GM18909 (cell line): ENCODE measurements around the gene GTPBP3.

Source experiments
- ATAC-seq: cut with Tn5 transposase; IDR thresholded peaks from one replicate; pipeline ENCODE4 v1.9.1; 2021; ENCODE audit warnings: mild to moderate bottlenecking; ENCODE audit not compliant: unreplicated experiment, poor library complexity

GTPBP3 gene

GRCh38 chr19:17379221-17379631, 41.9 kb downstream of the GTPBP3 start:
- no peak for ATAC-seq

- no peak for ATAC-seq
Measured at GRCh38 chr19:17380426-17381138, 43.2 kb downstream of the GTPBP3 start.

DNA sequence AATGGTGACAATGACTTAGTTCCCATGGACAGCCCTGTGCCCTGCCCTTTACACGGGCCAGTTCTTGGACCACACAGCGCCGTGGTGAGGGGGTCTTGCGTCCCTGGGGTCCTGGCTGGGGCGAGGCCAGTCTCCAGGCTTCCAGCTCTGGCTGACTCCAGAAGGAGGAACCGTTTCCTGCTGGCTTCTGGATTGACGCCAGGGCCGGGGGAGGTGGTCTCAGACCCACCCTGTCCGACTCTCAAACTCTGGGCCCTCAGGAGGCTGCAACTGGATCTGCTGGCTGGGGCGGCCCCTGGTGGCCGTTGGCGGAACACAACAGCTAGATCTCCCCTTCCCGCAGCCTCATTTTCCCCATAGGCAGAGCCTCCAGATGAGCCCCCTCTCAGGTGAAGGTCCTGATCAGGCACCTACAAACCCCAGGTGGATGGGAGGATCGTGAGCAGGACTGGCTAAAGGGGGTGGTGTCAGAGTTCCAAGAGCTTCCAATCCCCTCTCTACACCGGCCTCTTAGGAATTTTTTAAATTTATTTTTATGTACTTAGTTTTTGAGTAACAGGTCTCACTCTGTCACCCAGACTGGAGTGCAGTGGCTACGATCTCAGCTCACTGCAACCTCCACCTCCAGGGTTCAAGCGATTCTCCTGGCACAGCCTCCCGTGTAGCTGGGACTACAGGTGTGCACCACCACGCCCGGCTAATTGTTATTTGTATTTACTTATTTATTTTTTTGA, 48.7 kb downstream of the GTPBP3 start:
- no peak for ATAC-seq

DNA sequence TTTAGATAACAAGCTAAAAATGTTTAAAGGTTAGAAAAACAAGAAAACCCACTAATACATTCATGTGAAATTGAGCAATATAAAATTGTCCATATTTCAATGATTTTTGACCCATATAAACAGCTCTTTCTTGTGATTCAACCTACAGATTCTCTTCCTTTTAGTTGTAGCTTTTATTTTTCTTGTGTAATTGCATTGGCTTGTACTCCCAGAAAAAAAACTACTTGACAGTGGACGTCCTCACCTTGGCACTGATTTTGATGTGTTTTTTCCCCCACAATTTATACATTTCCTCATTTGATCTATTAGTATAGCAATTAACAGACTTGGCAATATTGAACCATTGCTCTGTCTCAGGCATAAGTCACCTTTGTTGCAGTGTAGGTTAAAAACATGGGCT, 51.9 kb downstream of the GTPBP3 start:
- ATAC-seq, result no peak

DNA sequence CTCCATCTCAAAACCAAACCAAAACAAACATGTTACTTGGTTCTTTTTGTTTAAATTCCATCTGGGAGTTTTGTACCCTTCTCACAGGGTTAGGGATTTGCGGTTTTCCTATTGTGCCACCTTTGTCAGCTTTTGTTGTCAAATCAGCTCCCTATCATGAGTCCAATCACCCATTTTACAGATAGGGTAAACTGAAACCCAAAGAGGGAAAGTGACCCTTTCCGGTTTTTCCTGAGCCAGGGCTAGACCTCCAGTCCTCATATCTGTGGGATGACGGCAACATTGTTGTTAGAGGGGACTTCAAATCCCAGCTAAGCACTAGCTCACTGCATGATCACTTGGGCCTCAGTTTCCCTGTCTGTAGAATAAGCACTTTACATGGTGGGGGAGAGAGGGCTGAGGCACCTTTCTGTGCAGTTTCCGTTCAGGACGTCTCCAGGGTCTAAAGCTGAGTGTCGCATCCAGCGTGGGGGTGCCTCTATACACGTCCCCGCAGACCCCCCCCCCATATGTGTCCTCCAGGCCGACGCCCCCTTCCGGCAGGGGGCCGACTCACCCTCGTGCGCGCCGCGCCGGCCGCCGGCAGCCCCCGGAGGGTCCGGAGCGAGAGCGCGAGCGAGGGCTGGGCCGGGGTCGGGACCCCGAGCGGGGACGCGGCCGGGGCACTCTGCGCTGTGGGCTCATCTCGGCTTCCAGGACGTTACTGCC, 52.8 kb downstream of the GTPBP3 start:
- no peak for ATAC-seq

DNA sequence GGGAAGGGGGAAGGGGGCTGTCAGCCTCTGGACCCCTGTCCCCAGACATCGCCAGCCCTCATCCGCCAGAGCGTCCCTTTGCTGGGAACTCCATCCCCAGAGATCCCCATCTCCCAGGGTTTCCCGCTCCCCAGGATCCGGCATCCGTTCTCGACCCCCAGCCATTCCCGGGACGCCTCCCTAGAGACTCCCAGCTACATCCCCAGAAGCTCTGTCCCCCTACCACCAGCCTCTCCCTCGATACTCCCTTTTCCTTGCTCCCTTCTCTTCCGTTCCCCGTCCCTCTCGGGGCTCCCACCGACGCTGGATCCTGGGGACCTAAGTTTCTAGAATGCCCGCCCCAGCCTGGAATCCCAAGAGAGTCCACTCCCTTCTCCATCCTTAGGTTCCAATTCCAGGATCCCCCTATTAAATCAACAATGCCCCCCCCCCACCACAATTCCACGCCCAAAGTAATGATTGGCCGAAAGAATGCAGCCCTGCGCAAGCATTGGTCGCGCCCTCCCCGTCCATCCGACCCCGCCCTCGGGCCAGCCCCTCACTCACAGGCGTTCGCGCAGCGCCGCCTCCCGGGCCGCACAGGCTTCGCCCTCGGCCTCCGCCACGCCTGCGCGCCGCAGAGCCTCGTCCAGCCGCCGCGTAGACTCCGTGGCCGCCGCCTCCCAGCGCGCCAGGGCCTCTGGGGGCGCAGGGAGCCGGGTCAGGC, 53.5 kb downstream of the GTPBP3 start:
- ATAC-seq, result peak; percentile 86

DNA sequence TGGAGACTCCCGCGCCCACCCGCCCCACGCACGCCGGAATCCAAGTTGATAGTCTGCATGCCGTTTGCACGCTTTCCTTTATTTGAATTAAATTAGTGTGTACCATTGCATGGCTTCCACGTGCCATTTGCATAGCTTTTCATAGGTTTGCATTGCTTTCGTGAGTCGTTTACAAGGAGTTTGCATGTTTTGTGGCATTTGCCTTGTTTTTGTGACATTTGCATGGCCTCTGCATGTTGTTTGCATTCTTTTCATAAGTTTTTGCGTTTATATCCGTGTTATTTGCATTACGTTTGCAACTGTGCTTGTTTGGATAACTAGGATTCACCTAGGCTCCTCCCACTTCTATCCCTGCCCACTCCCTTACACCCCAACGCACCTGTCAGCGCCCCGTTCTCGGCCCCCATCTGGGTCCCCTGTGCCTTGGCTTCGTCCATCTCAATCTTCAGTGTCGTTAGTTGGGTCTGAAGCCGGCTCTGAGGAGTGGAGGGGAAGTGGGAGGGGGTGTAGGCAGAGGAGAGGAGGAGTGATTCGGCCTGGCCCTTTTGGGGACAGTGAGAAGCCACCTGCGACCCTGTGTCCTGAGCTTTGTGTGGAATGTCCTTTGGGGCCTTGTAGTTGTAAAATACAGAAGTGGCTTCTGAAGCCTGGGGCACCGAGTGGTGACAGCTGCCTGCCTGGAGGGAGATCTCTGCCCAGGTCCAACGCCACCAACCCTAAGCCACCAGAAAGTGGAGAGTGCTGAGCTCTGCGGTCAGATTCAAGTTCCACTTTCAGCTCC, 54.2 kb downstream of the GTPBP3 start:
- no peak for ATAC-seq
